HG03558 (cell line): ENCODE measurements around the gene BTBD8.
A peak's percentile ranks its signal among the peaks of the same experiment; 100 is the strongest.
"Not testable (repeated sequence)": the region's sequence is repeated elsewhere in the genome, so short reads cannot be mapped to it uniquely, and the experiment has no call there.

Experiments
- ATAC-seq: cut with Tn5 transposase; IDR thresholded peaks from one replicate; pipeline ENCODE4 v1.9.1; 2021; ENCODE audit warnings: moderate number of reproducible peaks; ENCODE audit not compliant: unreplicated experiment; ENCODE audit errors: extremely low read depth

BTBD8 gene

DNA sequence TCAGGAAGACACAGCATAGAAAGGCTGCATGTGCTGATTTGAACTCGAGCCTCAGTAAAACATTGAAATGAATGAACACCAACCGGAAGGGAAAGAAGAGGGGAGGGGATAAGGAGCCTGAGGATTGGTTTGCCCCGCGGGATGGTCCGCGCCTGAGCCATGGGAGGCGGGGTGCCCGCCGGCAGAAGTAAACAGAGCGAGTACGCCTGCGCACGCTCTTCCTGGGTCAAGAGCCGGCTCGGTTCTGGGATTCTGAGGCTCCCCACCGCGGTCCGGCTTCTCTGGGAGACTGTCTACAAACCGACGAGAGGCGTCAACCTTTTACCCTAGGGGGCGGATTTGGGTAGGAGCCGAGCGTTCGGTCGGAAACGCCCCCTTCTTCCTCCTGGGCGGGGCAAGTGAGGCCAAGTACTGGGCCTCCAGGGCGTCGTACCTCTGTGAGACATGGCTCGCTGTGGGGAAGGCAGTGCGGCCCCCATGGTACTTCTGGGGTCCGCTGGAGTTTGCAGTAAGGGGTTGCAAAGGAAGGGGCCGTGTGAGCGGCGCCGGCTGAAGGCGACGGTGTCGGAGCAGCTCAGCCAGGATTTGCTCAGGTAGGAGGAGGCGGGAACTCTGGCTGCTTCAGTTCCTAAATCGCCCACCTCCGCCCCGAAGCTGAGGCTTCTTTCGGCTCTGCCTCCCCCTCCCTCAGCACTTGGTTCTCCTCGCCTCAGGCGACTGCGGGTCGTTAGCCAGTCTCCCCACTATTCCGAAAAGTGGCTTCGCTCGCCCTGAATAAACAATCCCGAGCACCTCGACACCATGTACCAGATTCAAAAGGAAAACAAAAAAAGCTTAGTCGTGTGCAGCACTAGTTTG is at the start of gene BTBD8:
TSS of gene BTBD8 (plus strand) at position 218 of the 858 bp plus-strand sequence. CDS start at position 445, 227 bp downstream.
- ATAC-seq, result peak; percentile 90

DNA sequence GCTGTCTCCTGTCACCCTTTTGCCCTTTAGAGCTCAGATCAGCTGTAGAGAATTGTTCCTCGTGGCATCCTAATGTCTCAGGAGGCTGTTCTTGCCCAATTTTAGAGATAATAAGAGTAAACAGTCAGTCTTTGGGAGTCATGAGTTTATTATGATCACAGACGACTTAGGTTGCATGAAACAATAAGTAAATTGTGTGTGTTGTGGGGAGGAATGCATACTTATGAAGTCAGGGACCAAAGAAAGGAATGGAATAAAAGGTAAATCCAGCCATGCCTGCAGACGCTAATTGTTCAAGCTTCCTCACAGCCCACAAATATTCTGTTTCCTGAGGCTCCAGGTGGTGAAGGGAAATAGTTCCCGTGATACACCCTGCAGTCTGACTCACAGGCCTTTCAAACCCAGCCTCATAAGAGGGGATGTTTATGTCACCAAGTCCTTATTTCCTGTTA is 49.5 kb upstream of the BTBD8 start:
- no peak for ATAC-seq

DNA sequence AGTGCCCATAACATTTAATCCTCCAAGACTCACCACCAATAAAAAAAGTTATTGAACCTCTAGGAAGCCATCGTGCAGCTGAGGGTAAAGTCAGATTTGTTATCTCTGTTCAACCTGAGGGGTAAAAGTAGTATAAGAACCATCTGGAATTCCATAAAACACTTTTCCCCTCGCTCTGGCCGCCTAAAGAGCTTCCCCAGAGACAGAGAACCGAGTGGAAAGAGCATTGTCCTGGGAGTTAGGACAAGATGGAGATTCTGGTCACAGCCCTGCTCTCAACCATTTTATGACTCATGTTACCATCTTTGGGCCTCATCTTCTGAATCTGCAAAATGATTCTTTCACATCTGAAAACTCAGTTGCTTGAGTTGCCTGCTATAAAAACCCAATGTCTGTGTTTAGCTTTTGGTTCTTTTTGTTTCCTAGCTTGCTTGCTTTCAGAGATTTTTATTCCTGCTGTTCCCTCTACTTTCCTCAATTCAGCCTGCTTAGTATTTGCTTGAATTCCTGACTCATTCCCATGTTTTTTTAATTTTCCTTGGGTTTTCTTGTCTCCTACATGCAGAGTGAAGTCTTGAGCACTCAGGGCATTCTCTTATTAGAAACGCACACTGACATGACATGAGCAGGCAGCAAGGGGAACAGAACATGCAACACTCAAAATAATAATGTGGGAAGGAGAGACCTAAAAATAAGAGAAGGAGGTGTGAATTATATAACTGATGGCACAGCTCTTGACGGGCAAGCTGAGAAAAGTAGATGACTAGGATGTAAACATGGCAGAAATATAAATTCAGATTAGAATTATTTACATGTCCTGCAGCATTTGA is 48.6 kb upstream of the BTBD8 start:
- ATAC-seq, result no peak

DNA sequence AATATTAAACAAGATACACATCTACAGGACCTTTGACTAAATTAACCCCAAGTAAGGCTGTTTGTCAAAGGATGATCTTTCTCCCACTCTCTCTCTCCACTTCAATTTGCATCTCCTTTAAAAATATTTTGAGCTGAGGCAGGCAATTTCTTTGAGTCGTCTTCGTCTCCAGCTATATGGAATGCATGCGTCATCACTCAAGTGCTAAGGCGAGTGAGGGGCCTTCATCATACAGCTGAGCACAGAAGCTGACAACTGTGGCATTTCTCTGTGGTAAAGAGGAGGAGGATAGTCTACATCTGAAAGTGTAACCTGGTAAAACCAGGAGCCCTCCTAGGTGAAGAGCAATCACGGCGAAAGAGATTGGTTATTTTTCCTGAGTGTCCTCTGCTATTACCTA is 42.7 kb upstream of the BTBD8 start:
- no peak for ATAC-seq

DNA sequence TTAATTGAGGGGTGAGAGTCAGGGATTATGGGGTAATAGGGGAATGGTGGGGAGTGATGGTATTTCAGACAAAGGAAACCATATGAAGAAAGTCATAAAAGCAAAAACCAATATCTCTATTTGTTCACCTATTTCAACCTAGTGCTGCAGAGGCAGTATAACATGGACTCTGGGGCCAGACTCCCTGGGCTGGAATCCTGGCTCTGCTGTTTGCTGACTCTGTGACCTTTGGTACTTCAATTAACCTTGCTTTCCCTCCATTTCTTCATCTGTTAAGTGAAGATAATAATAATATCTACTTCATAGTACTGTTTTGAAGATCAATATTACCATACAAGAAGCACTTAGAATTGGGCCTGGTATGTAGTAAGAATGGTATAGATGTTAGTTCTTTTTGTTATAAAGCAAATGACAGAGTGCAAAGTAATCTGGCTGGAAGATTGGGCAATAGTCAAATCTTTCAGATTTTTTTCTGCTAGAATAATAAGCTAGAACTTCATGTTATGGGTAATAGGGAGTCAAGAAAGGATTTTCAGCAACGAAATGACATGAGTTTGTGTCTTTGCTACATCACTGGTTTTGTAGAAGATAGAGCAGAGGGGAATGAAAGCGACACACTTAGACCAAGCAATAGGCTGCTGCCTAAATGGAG is 41.3 kb upstream of the BTBD8 start:
- ATAC-seq, result no peak

DNA sequence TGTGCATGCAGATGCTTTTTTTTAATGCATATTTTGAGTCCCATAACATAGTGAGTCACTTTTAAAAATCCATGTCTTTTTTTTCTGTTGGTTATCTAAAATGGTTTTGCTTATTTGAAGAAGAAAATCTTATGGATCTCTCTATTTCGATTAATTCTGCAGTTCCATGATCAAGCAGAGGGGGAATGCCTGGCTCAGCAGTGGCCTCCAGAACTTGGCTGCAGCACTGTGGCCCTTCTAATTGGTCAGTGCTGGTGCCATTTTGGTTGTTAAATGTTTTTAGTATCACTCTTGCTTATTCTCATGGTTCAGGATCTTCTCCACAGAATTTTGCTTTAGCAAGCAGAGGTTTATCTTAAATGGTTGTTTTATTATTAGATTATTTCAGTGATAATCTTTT is 39.2 kb upstream of the BTBD8 start:
- no peak for ATAC-seq

DNA sequence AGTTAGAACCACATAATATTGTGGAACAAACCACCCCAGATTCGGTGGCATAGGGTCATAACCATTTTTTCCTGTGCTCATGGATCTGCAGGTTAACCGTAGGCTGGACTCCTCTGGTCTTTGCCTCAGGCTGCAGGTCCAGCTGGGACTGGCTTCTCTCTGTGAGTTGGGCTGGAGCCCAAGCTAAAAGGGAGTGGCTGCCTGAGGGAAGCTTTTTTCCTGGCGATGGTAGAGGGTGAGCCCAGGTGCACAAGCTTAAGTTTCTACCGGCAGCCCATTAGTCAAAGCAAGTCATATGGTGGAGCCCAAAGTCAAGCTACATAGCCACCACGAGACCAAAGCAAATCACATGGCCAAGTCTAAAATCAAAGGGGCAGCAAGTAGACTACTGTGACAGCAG is 36.5 kb upstream of the BTBD8 start:
- no peak for ATAC-seq

DNA sequence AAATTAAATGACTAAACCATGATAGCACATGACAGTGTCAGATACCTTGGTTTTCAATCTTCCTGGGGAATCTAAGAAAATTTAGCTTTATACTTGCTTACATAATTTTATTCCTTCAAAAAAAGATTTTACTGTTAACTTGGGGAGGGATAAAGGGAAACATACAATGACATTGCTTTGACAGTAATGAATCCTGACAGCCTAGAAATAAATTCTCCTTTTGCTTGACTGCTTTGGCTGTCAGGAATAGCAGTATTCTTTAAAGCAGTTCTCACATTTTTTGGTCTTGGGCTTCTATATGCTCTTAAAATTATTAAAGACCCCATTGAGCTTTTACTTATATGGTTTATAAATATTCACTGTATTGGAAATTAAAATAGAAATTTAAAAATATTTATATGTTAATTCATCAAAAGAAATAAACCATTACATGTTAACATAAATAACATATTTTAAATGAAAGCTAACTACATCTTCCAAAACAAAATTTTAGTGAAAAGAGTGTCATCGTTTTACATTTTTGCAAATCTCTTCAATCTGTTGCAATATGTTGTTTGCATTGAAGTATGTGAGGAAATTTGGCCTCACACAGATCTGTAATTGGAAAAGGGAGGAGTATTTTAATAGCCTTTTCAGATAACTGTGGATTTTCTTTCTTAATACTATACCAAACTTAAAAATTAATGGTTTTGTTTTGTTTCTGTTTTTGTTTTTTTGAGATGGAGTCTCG is 34.2 kb upstream of the BTBD8 start:
- no peak for ATAC-seq

DNA sequence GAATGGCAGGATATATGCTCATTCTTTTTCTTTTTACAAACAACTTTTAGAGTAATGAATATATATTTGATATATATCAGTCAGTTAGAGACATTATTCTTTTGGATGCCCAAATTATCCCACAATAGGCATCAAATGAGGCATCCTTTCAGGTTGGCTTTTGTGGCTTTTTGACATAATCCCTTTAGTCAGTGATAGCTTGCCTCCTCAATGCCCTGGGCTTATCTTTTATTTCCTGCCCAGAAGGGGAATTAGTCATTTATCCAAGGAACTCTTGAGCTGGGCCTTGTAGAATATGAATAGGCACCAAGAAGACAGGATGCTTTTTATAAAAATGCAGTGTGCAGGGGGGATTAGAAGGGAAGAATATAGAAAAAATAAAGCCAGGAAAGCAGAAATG is 28.2 kb upstream of the BTBD8 start:
- no peak for ATAC-seq

DNA sequence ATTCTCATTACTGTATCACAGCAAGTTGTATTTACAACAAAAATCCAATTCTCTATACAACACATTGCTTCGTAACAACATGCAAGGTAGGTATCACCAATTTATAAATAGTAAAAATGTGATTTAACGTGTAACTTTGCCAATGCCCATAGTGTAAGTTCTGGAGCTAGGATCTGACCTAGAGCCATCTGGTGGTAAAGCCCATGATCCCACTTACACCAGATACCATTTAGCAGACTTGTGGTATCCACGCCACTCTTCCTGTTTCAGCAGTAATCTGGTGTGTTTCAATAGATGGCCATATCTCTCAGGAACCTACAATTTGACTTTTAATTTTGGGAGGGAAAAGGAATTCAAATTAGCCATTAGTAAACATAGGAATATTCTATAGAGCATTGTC is 15.1 kb upstream of the BTBD8 start:
- no peak for ATAC-seq

DNA sequence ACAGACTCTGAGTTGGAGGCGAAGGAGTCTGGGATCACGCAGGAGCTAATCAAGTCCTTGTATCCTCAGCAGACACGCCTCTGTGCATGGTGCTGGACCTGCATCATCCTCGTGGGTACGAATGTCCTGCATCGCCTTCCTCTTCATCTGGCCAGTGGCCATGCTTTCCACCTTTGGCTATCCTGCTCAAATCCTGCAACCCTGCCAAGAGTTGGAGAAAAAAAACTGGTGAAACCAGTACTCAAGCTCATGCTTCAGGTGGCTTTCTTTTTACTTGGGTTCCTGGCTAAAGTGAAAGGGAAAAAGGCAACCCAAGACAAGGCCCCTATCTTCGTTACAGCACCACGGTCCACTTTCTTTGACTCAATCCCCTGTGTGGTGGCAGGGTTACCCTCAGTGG is 13.8 kb upstream of the BTBD8 start:
- no peak for ATAC-seq

DNA sequence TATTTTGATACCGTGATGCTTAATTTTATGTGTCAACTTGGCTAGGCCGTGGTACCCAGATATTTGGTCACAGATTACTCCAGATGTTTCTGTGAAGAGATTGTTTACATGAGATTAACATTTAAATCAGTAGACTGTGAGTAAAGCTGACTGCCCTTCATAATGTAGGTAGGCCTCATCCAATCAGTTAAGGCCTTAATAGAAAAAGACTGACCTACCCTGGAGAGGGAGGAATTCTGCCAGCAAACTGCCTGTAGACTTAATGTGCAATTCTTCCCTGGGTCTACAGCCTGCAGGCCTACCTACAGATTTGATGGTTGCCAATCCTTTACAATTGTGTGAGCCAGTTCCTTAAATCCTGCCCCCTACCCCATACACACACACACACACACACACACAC is 9.3 kb upstream of the BTBD8 start:
- no peak for ATAC-seq

DNA sequence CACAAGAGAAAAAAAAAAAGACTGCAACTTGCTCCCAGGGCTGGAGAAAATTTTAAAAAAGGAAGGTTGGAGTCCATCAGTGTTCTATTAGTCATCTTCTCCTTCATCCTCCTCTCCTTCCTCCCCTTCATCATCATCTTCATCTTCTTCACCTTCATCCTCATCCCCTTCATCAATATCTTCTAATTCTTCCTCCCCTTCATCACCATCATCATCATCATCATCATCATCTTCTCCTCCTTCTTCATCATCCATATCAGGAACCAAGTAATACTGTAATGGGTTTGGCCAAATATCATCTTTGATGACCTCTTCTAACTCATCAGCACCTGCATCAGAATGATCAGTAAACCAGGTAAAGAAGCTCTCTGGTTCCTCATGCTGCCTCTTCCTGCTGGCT is 5.7 kb upstream of the BTBD8 start:
- not testable (repeated sequence) for ATAC-seq

DNA sequence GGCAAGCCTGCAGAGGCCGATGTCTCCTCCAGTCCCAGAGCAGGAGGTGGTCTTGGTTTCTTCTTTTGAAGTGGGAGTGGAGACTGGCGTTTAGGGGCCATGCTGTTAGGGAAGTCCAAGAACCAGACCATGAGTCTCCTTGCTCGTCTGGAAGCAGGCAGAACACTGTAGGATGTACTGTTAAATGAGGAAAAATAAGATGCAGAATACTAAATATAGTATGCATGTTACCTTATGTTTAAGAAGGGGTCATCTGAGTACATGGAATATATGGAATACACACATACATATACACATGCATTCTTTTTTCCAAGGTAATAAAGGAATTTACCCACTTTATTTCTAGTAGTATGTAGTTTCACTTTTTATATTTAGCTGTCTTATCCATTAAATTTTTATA is 4.8 kb upstream of the BTBD8 start, which contains the start of gene SETSIP:
TSS of gene SETSIP (minus strand) at position 101 of the 400 bp plus-strand sequence. CDS start at position 101, 0 bp downstream.
- no peak for ATAC-seq

DNA sequence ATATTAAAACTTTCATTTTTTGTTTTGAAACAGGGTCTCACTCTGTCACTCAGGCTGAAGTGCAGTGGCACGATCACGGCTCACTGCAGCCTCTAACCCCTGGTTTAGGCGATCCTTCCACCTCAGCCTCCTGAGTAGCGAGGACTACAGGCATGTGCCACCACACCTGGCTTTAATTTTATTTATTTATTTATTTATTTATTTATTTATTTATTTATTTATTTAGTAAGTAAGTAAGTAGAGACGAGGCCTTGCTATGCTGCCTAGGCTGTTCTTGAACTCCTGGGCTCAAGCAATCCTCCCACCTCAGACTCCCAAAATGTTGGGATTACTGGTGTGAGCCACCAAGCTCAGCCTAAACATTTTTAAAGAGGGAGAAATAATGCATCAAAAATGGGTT is 3.8 kb upstream of the BTBD8 start:
- ATAC-seq, result no peak

DNA sequence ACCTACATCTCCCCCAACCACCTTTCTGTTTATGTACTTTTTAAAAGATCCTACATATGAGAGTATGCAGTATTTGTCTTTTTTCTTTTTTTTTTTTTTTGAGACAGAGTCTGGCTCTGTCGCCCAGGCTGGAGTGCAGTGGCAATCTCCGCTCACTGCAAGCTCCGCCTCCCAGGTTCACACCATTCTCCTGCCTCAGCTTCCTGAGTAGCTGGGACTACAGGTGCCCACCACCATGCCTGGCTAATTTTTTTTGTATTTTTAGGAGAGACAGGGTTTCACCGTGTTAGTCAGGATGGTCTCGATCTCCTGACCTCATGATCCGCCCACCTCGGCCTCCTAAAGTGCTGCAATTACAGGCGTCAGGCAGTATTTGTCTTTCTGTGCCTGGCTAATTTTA is 2.1 kb upstream of the BTBD8 start:
- not testable (repeated sequence) for ATAC-seq

DNA sequence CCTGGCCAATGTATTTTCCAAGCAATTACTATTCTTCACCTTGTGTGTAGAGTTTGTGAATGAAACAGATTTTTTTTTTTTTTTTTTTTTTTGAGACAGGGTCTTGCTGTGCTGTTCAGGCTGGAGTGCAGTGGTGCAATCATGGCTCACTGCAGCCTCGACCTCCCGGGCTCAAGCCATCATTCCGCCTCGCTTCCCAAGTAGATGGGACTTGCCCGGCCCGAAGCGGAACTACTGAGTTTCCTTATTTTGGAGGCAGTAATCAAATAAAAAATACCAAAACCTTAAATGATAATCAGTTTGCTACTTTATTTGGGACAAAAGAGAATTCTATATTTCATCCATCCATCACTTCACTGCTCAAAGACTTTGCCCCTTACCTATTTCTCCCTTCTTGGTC is 704 bp upstream of the BTBD8 start:
- no peak for ATAC-seq

DNA sequence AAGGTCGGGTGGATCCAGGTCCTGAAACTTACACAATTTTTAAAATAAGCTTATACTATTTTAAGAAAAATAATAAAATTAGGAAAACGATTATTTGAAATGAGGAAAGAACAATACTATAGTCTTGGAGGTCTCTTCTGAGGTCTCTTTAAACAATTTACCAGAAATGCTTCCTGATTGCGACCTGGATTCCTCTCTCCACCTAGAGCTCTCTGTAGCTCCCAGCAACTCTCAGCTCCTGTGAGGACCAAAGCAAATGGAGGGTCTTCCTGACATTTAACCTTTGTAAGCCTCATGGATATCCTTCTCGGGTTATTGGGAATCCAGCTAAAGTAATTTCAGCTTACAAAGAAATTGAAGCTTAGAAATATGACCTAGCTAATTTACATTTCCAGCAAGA is 886 bp downstream of the BTBD8 start:
- ATAC-seq, result no peak

DNA sequence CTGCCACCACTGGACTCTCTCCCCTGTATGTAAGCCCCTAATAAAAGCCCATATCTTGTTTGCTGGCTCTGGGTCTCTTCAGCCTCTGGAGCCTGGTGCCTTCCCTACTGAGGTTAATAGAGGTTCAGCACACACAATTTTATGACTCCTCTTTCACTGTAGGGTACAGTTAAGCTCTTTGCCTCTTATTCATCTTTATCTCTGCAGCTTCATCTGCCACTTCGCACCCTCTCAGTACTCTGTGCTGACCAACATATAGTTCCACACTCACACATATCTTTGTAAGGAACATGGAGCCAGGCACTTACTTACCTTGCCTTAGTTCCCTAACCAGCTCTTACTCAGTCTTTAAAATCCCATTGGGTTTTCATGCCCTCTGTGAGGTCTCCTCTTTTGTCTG is 4.5 kb downstream of the BTBD8 start:
- no peak for ATAC-seq

DNA sequence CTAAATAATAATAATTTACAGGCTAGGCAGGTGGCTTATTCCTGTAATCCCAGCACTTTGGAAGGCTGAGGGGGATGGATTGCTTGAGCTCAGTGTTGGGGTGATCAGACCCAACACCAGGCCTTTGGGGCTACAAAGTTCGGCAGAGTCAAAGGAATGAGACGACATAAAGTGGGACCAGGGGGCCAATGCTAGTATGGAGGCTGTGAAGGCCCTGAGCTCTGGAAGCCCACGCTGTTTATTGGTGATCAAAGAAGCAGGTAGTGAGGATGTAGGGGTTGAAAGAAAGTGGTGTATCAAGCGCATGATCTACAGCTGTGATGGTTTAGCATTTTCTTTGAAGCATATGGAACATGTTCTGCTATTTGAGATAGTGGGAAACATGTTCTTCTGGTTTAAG is 5.6 kb downstream of the BTBD8 start:
- ATAC-seq, result no peak
